HG03108 (cell line): ENCODE data around the gene HAUS8.

ENCODE experiments used
- ATAC-seq: cut with Tn5 transposase; IDR thresholded peaks from one replicate; pipeline ENCODE4 v1.9.1; 2021; ENCODE audit warnings: moderate library complexity; ENCODE audit not compliant: unreplicated experiment

Gene HAUS8

GRCh38 chr19:17077447-17078028 is 2.3 kb upstream of the HAUS8 start:
- no peak for ATAC-seq

- no peak for ATAC-seq
These were observed 1.3 kb upstream of the HAUS8 start for GRCh38 chr19:17076543-17076991.

GRCh38 chr19:17075864-17076542 is 751 bp upstream of the HAUS8 start:
- no peak for ATAC-seq

- ATAC-seq = no peak
These were observed 618 bp downstream of the HAUS8 start for GRCh38 chr19:17074634-17075034.

GRCh38 chr19:17073869-17074633 is 1.2 kb downstream of the HAUS8 start:
- ATAC-seq = no peak

GRCh38 chr19:17070912-17071311 is 4.3 kb downstream of the HAUS8 start:
- no peak for ATAC-seq

- no peak for ATAC-seq
These were observed 4.8 kb downstream of the HAUS8 start for GRCh38 chr19:17070421-17070820.

GRCh38 chr19:17069193-17069592 is 6.1 kb downstream of the HAUS8 start:
- ATAC-seq = no peak

- ATAC-seq = no peak
These were observed 11.8 kb downstream of the HAUS8 start for GRCh38 chr19:17063428-17063827.

- ATAC-seq = no peak
These were observed 13.6 kb downstream of the HAUS8 start for GRCh38 chr19:17061691-17062090.

GRCh38 chr19:17061205-17061604 is 14.0 kb downstream of the HAUS8 start:
- no peak for ATAC-seq

- no peak for ATAC-seq
These were observed 14.4 kb downstream of the HAUS8 start for GRCh38 chr19:17060802-17061201.

GRCh38 chr19:17058236-17058635 is 17.0 kb downstream of the HAUS8 start:
- ATAC-seq = no peak

GRCh38 chr19:17055636-17056035 is 19.6 kb downstream of the HAUS8 start:
- ATAC-seq = no peak

GRCh38 chr19:17054746-17055145 is 20.5 kb downstream of the HAUS8 start:
- no peak for ATAC-seq

- ATAC-seq = no peak
These were observed 22.8 kb downstream of the HAUS8 start for GRCh38 chr19:17052439-17052838.

GRCh38 chr19:17049711-17050280 is 25.5 kb downstream of the HAUS8 start:
- no peak for ATAC-seq

- ATAC-seq = no peak
These were observed 26.3 kb downstream of the HAUS8 start for GRCh38 chr19:17048885-17049453.

- ATAC-seq = no peak
These were observed 29.2 kb downstream of the HAUS8 start for GRCh38 chr19:17045907-17046502.

GRCh38 chr19:17043744-17044143 is 31.5 kb downstream of the HAUS8 start:
- no peak for ATAC-seq

- ATAC-seq = no peak
These were observed 33.3 kb downstream of the HAUS8 start for GRCh38 chr19:17041976-17042375.
